SK-N-MC (cell line): Measurements from ENCODE around the gene ZCCHC2.

Experiments
- EZH2 ChIP-seq: fragments of 200-600 bp; sonication (generic); IDR thresholded peaks from one replicate; pipeline ENCODE4 v1.6.1; 2017; ENCODE audit warnings: antibody characterized with exemption
- FOXP2 ChIP-seq: optimal IDR thresholded peaks from 2 replicates; pipeline ENCODE3; 2011; ENCODE audit warnings: mild to moderate bottlenecking, moderate library complexity; ENCODE audit not compliant: insufficient read depth; ENCODE audit errors: extremely low read length, control extremely low read depth
- POLR2AphosphoS5 ChIP-seq: IDR thresholded peaks from 2 replicates; pipeline ENCODE4 v1.6.1; 2012; ENCODE audit warnings: mild to moderate bottlenecking, low read depth, low read length, borderline replicate concordance

- TF ChIP-seq POLR2AphosphoS5 (no peak), EZH2 (no peak), FOXP2 (no peak)
Observed at GRCh38 chr18:62618735-62619134, 95.9 kb downstream of the ZCCHC2 start.
